GM23338 (cell line): Measurements from ENCODE around the gene NPAS3. TPM values are rescaled to one million over a fixed set of nuclear protein-coding genes. Genes with fewer than 3 reads are reported as not detected.

ENCODE experiments used
- ATAC-seq: fragments of 200-7000 bp; cut with Tn5 transposase; 3 replicates; pipeline ENCODE4 v1.9.1; 2020
- DNase-seq: peaks from one replicate; pipeline ENCODE4 v3.0.0-alpha.2; 2015; ENCODE audit warnings: low spot score
- H2AFZ ChIP-seq: fragments of 200-600 bp; sonication (generic); 2 replicates; pipeline ENCODE4 v1.8.0; 2016; ENCODE audit warnings: antibody characterized with exemption, mild to moderate bottlenecking, moderate library complexity
- H3F3A ChIP-seq: fragments of 200-600 bp; sonication (generic); replicated peaks from 2 replicates; pipeline ENCODE4 v1.8.0; 2017; ENCODE audit warnings: antibody characterized with exemption, mixed run types, low read depth
- H3K27ac ChIP-seq: fragments of 200-600 bp; sonication (generic); 2 replicates; pipeline ENCODE4 v1.6.1; 2016; ENCODE audit warnings: low read depth
- H3K27me3 ChIP-seq: fragments of 200-600 bp; sonication (generic); 2 replicates; pipeline ENCODE4 v1.8.0; 2016; ENCODE audit warnings: mild to moderate bottlenecking, mixed run types, moderate library complexity; ENCODE audit not compliant: insufficient read depth
- H3K36me3 ChIP-seq: fragments of 200-600 bp; sonication (generic); 2 replicates; pipeline ENCODE4 v1.8.0; 2016; ENCODE audit warnings: mild to moderate bottlenecking; ENCODE audit not compliant: insufficient read depth
- H3K4me1 ChIP-seq: fragments of 200-600 bp; sonication (generic); 2 replicates; pipeline ENCODE4 v1.8.0; 2016; ENCODE audit warnings: mild to moderate bottlenecking, moderate library complexity; ENCODE audit not compliant: insufficient read depth
- H3K4me2 ChIP-seq: fragments of 200-600 bp; sonication (generic); 2 replicates; pipeline ENCODE4 v1.7.1; 2017; ENCODE audit warnings: mixed run types
- H3K4me3 ChIP-seq: fragments of 200-600 bp; sonication (generic); 2 replicates; pipeline ENCODE4 v1.6.1; 2016; ENCODE audit warnings: mixed run types
- H3K79me2 ChIP-seq: fragments of 200-600 bp; sonication (generic); replicated peaks from 2 replicates; pipeline ENCODE4 v1.8.0; 2017; ENCODE audit warnings: mild to moderate bottlenecking; ENCODE audit not compliant: insufficient read depth
- H3K9me2 ChIP-seq: fragments of 200-600 bp; sonication (generic); 2 replicates; pipeline ENCODE4 v1.8.0; 2017; ENCODE audit not compliant: insufficient read depth
- H4K20me1 ChIP-seq: fragments of 200-600 bp; sonication (generic); replicated peaks from 2 replicates; pipeline ENCODE4 v1.8.0; 2017; ENCODE audit warnings: mild to moderate bottlenecking; ENCODE audit not compliant: insufficient read depth
- H3K27ac Mint-ChIP-seq: 2 replicates; pipeline ENCODE4 v1.8.0; 2020; ENCODE audit warnings: inconsistent platforms, mild to moderate bottlenecking, moderate library complexity, mixed read lengths
- H3K27me3 Mint-ChIP-seq: 3 replicates; pipeline ENCODE4 v1.8.0; 2022; ENCODE audit warnings: low read depth, mild to moderate bottlenecking, moderate library complexity, mixed read lengths, inconsistent platforms; ENCODE audit not compliant: insufficient read depth, poor library complexity
- H3K36me3 Mint-ChIP-seq: 3 replicates; pipeline ENCODE4 v1.8.0; 2021; ENCODE audit warnings: low read depth, mild to moderate bottlenecking, inconsistent platforms, moderate library complexity, mixed read lengths
- H3K4me1 Mint-ChIP-seq: 3 replicates; pipeline ENCODE4 v1.8.0; 2020; ENCODE audit warnings: mild to moderate bottlenecking, inconsistent platforms, mixed read lengths
- H3K4me3 Mint-ChIP-seq: 3 replicates; pipeline ENCODE4 v1.8.0; 2021; ENCODE audit warnings: moderate library complexity, mild to moderate bottlenecking, inconsistent platforms, mixed read lengths
- H3K9me3 Mint-ChIP-seq: 3 replicates; pipeline ENCODE4 v1.8.0; 2020; ENCODE audit warnings: moderate library complexity, mild to moderate bottlenecking, inconsistent platforms, mixed read lengths
- CREB1 ChIP-seq: fragments of 250-450 bp; sonication (Bioruptor Pico); IDR thresholded peaks from 2 replicates; pipeline ENCODE4 v1.5.0; 2020; ENCODE audit warnings: low read depth, mild to moderate bottlenecking, moderate library complexity
- ETS1 ChIP-seq: IDR thresholded peaks from 2 replicates; pipeline ENCODE4 v1.6.1; 2016; ENCODE audit warnings: antibody characterized with exemption
- EZH2 ChIP-seq: fragments of 200-600 bp; sonication (generic); IDR thresholded peaks from one replicate; pipeline ENCODE4 v1.8.0; 2017; ENCODE audit warnings: antibody characterized with exemption, mild to moderate bottlenecking, low read depth; ENCODE audit not compliant: unreplicated experiment
- EZH2phosphoT487 ChIP-seq: fragments of 200-600 bp; sonication (generic); IDR thresholded peaks from one replicate; pipeline ENCODE4 v1.8.1; 2018; ENCODE audit warnings: antibody characterized with exemption; ENCODE audit not compliant: unreplicated experiment
- JUNB ChIP-seq: IDR thresholded peaks from one replicate; pipeline ENCODE4 v1.6.1; 2016; ENCODE audit warnings: antibody characterized with exemption; ENCODE audit not compliant: unreplicated experiment
- NANOG ChIP-seq: IDR thresholded peaks from 2 replicates; pipeline ENCODE4 v1.6.1; 2016; ENCODE audit warnings: antibody characterized with exemption, borderline replicate concordance
- POLR2AphosphoS5 ChIP-seq: IDR thresholded peaks from 2 replicates; pipeline ENCODE4 v1.6.1; 2016; ENCODE audit warnings: antibody characterized with exemption, low read depth
- REST ChIP-seq: IDR thresholded peaks from one replicate; pipeline ENCODE4 v1.6.1; 2018; ENCODE audit warnings: antibody characterized with exemption; ENCODE audit not compliant: unreplicated experiment
- STAT1 ChIP-seq: IDR thresholded peaks from one replicate; pipeline ENCODE4 v1.6.1; 2016; ENCODE audit warnings: antibody characterized with exemption; ENCODE audit not compliant: unreplicated experiment
- ZNF114 ChIP-seq: fragments of 250-450 bp; sonication (Bioruptor Pico); IDR thresholded peaks from 2 replicates; pipeline ENCODE4 v1.5.0; 2020; ENCODE audit warnings: mild to moderate bottlenecking, moderate library complexity
- ZNF331 ChIP-seq: fragments of 250-450 bp; sonication (Bioruptor Pico); IDR thresholded peaks from 2 replicates; pipeline ENCODE4 v1.5.0; 2020; ENCODE audit warnings: low read depth, mild to moderate bottlenecking, moderate library complexity
- polyA plus RNA-seq: library from polyadenylated mRNA; unstranded; fragments of >200 nt; fragmentation: Nextera tagmentation; extraction: Ambion mirVana; gene quantifications from 2 replicates; pipeline ENCODE4 v1.2.1, GENCODE V29; 2016
- total RNA-seq: library from RNA; depleted of rRNA; stranded (reverse); fragments of >200 nt; shearing (Covaris generic); gene quantifications from 2 replicates; pipeline ENCODE4 v1.2.3, GENCODE V29; 2014
- TF ChIP-seq, protein P1 (sequence below), 2 experiments: fragments of 200-600 bp in 1 of 2; sonication (generic) in 1 of 2; conservative IDR thresholded peaks; 2 replicates each; pipeline versions ENCODE4 v1.5.1 to v1.6.1; 2016 to 2017; ENCODE audit warnings: antibody characterized with exemption in 2 of 2, low read depth in 2 of 2, mild to moderate bottlenecking in 2 of 2, moderate library complexity in 1 of 2

NPAS3 gene
- total and polyA plus RNA-seq, 2 experiments from 2014 or later: 0.17 to 0.19 TPM

- TF ChIP-seq, protein P1, sequence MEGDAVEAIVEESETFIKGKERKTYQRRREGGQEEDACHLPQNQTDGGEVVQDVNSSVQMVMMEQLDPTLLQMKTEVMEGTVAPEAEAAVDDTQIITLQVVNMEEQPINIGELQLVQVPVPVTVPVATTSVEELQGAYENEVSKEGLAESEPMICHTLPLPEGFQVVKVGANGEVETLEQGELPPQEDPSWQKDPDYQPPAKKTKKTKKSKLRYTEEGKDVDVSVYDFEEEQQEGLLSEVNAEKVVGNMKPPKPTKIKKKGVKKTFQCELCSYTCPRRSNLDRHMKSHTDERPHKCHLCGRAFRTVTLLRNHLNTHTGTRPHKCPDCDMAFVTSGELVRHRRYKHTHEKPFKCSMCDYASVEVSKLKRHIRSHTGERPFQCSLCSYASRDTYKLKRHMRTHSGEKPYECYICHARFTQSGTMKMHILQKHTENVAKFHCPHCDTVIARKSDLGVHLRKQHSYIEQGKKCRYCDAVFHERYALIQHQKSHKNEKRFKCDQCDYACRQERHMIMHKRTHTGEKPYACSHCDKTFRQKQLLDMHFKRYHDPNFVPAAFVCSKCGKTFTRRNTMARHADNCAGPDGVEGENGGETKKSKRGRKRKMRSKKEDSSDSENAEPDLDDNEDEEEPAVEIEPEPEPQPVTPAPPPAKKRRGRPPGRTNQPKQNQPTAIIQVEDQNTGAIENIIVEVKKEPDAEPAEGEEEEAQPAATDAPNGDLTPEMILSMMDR (conservative IDR thresholded peaks at IDR 0.05; ENCODE audit: low read depth in 2 of 2): no peak
- TF ChIP-seq ETS1: no peak
These were observed 469.6 kb downstream of the NPAS3 start (continued) for GRCh38 chr14:33408291-33408690.

DNA sequence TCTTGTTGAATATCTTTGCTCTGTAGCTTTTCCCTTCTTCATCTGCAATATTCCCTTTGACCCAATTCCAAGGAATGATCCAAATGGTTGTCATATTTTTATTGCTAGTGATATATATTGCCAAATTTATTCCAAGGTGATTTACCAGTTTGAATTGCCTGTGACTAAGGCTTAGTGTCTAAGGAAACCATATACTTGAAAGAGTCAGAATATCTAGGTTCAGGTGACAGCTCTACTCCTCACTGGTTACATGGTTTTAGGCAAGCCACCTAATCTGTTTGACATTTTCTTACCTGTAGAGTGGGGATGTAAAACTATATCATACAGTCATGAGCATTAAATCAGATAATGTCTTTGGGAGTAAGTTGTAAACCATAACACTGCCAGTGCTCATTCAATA is 473.8 kb downstream of the NPAS3 start:
- Histone ChIP-seq H3K9me2 (peaks cover 2% of the 10 kb centered on the region; the same call in 1 of the 2 replicates), H3K79me2 (no peaks in the 10 kb centered on the region), H3K4me2 (no peak overlapping the region), H3K4me1 (peaks cover 12% of the 10 kb centered on the region), H3K27me3 (no peaks in the 10 kb centered on the region), H3K4me3 (no peak overlapping the region), H3F3A (no peaks in the 10 kb centered on the region), H3K27ac (no peak overlapping the region), H2AFZ (no peak overlapping the region), H4K20me1 (no peaks in the 10 kb centered on the region), H3K36me3 (0 out of 2 replicates have a peak, but pooled peaks cover 4% of the 10 kb centered on the region)
- Mint-ChIP-seq H3K4me1 (peaks cover 14% of the 10 kb centered on the region), H3K36me3 (peaks cover 12% of the 10 kb centered on the region), H3K9me3 (peaks cover 20% of the 10 kb centered on the region), H3K4me3 (no peak overlapping the region), H3K27ac (no peak overlapping the region), H3K27me3 (peaks cover 1% of the 10 kb centered on the region)
- TF ChIP-seq ZNF331 (no peak), ETS1 (no peak), STAT1 (no peak), EZH2phosphoT487 (no peak), NANOG (no peak), REST (no peak), ZNF114 (no peak), EZH2 (no peak), POLR2AphosphoS5 (no peak), CREB1 (CRISPR knock-in tag) (no peak), JUNB (no peak)
- TF ChIP-seq, protein P1 (conservative IDR thresholded peaks at IDR 0.05; ENCODE audit: low read depth in 2 of 2): no peak
- ATAC-seq (no peak), DNase-seq (no peak)
